WTC11 (cell line): ENCODE measurements around the gene DRD1. TPM values are rescaled to one million over a fixed set of nuclear protein-coding genes. Genes with fewer than 3 reads are reported as not detected.

ENCODE experiments used
- ATAC-seq: fragments of 200-7000 bp; cut with Tn5 transposase; 2 replicates; pipeline ENCODE4 v1.10.0; 2021; ENCODE audit warnings: mild to moderate bottlenecking, moderate library complexity
- Bru-seq: library from RNA; stranded (reverse); fragments of 400-500 nt; gene quantifications from one replicate; lab custom pipeline; 2021; lab: Mats Ljungman, UMichigan
- CTCF ChIA-PET: fragments of 300-600 bp; sonication (Branson Sonifier 250); formaldehyde crosslinking; loops from one replicate; lab custom pipeline; 2021; ENCODE audit warnings: antibody characterized with exemption; lab: Charles Lee
- POLR2A ChIA-PET: fragments of 350-600 bp; sonication (Branson Sonifier 250); formaldehyde crosslinking; loops from one replicate; lab custom pipeline; 2021; ENCODE audit warnings: antibody characterized with exemption; lab: Charles Lee
- DNase-seq: peaks from one replicate; pipeline ENCODE4 v3.0.0; 2021; ENCODE audit warnings: low spot score
- H3K27ac Mint-ChIP-seq: 2 replicates; pipeline ENCODE4 v1.8.0; 2021; ENCODE audit warnings: mixed read lengths
- H3K27me3 Mint-ChIP-seq: 2 replicates; pipeline ENCODE4 v1.8.0; 2021; ENCODE audit warnings: low read depth, mild to moderate bottlenecking, moderate library complexity, mixed read lengths
- H3K36me3 Mint-ChIP-seq: 2 replicates; pipeline ENCODE4 v1.8.0; 2021; ENCODE audit warnings: mixed read lengths
- H3K4me1 Mint-ChIP-seq: 2 replicates; pipeline ENCODE4 v1.8.0; 2022; ENCODE audit warnings: mixed read lengths
- H3K4me3 Mint-ChIP-seq: 2 replicates; pipeline ENCODE4 v1.8.0; 2021; ENCODE audit warnings: mild to moderate bottlenecking, moderate library complexity, mixed read lengths
- H3K9me3 Mint-ChIP-seq: 2 replicates; pipeline ENCODE4 v1.8.0; 2021; ENCODE audit warnings: mixed read lengths
- CREB1 ChIP-seq: sonication (generic); formaldehyde crosslinking; IDR thresholded peaks from 2 replicates; pipeline ENCODE4 v1.8.0; 2023; ENCODE audit warnings: mild to moderate bottlenecking, missing genetic modification reagents
- EMX1 ChIP-seq: fragments of 250-450 bp; sonication (Bioruptor Pico); IDR thresholded peaks from 2 replicates; pipeline ENCODE4 v1.8.0; 2021; ENCODE audit warnings: mild to moderate bottlenecking
- ESRRA ChIP-seq: sonication (generic); formaldehyde crosslinking; IDR thresholded peaks from 2 replicates; pipeline ENCODE4 v1.8.1; 2022; ENCODE audit warnings: mild to moderate bottlenecking, missing genetic modification reagents, borderline replicate concordance
- ETV6 ChIP-seq: sonication (generic); formaldehyde crosslinking; IDR thresholded peaks from 2 replicates; pipeline ENCODE4 v1.8.1; 2022; ENCODE audit warnings: mild to moderate bottlenecking, missing genetic modification reagents
- KAT7 ChIP-seq: sonication (generic); formaldehyde crosslinking; IDR thresholded peaks from 2 replicates; pipeline ENCODE4 v1.8.1; 2023; ENCODE audit warnings: missing genetic modification reagents, mild to moderate bottlenecking, borderline replicate concordance
- MXD4 ChIP-seq: fragments of 250-450 bp; sonication (Bioruptor Pico); IDR thresholded peaks from 2 replicates; pipeline ENCODE4 v1.8.0; 2021; ENCODE audit warnings: mild to moderate bottlenecking, moderate library complexity, borderline replicate concordance
- ZNF263 ChIP-seq: sonication (generic); formaldehyde crosslinking; IDR thresholded peaks from 2 replicates; pipeline ENCODE4 v1.8.1; 2022; ENCODE audit warnings: low read depth, mild to moderate bottlenecking, moderate library complexity, missing genetic modification reagents
- long read RNA-seq, 3 experiments: library from RNA in 1 of 3; library from capped mRNA in 1 of 3; library from polyadenylated mRNA in 1 of 3; unstranded in 2 of 3; stranded (forward) in 1 of 3; transcript quantifications; one replicate each; pipeline ENCODE4 v2.0.0, GENCODE V29; 2021
- total RNA-seq: library from RNA; stranded (reverse); gene quantifications from 3 replicates; pipeline ENCODE4 v1.2.3, GENCODE V29; 2021
- TF ChIP-seq, protein P1 (sequence below): sonication (generic); formaldehyde crosslinking; IDR thresholded peaks from 2 replicates; pipeline ENCODE4 v1.8.1; 2022; ENCODE audit warnings: low read depth, missing genetic modification reagents, borderline replicate concordance
- TF ChIP-seq, protein P2 (sequence below): sonication (generic); formaldehyde crosslinking; IDR thresholded peaks from 2 replicates; pipeline ENCODE4 v1.8.0; 2022; ENCODE audit warnings: missing genetic modification reagents
- TF ChIP-seq, protein P3 (sequence below): sonication (generic); formaldehyde crosslinking; IDR thresholded peaks from 2 replicates; pipeline ENCODE4 v1.8.1; 2023; ENCODE audit warnings: mild to moderate bottlenecking, missing genetic modification reagents, moderate library complexity
- TF ChIP-seq, protein P4 (sequence below): sonication (generic); formaldehyde crosslinking; IDR thresholded peaks from 2 replicates; pipeline ENCODE4 v1.8.0; 2022; ENCODE audit warnings: mild to moderate bottlenecking, missing genetic modification reagents
- TF ChIP-seq, protein P5 (sequence below): fragments of 200-600 bp; IDR thresholded peaks from 2 replicates; pipeline ENCODE4 v1.8.0; 2022; ENCODE audit warnings: antibody characterized with exemption
- TF ChIP-seq, protein P6 (sequence below): sonication (generic); formaldehyde crosslinking; IDR thresholded peaks from 2 replicates; pipeline ENCODE4 v1.8.0; 2022; ENCODE audit warnings: mild to moderate bottlenecking, missing genetic modification reagents
- TF ChIP-seq, protein P7 (sequence below): sonication (generic); formaldehyde crosslinking; IDR thresholded peaks from 2 replicates; pipeline ENCODE4 v1.8.1; 2023; ENCODE audit warnings: mild to moderate bottlenecking, moderate library complexity, missing genetic modification reagents

Gene DRD1
- total RNA-seq = 0.07 TPM in 2 of 3 replicates, not detected in the other
- percentile 16 among the genes with signal in this experiment for Bru-seq, nascent RNA
- long read RNA-seq, experiment 1 = 0 reads
- long read RNA-seq, experiment 2 = 0 reads
- long read RNA-seq, experiment 3 = 0 reads

DNA sequence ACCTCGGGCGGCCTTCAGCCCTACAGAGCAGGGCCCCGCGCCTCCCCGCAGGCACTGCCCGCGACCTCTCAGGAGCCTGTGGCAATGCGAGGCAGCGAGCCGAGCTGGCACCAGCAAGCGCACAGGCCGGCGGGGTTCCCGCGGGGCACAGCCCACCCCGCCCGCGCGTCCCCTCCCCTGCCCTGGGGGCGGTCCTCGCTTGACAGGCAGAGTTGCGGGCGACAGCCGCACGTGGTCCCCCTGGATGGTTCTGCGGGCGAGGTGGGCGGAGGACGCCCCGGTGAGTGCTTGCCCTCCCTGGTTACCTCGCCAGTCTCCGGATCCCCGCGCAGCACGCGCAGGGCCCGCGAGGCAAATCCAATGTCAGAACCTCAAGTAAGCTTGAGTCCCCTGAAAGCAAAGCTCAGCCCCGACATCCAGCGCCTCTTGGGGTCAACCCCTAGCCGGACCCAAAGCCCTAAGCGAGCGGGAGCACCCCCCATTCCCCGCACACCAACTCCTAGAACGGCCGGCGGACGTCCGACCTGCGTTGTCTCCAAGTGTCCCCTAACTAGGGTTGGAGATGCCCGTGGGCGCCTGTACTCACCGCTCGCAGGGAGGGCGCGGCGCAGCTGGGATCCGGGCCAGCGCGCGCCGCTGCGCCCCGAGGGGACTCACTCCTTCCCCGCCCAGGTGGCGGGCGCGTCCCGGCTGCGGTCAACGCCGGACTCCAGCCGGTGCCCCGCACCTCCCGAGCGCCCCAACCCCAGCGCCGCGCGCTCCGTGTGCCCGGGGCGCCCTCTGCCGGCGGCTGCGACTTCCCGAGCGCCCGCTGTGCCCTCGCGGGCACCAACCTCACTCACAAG is at the start of gene DRD1:
Gene DRD1, minus strand, starts transcription at position 123 of the 845 bp plus-strand sequence. CDS start 1,083 bp downstream, outside the sequence.
- Mint-ChIP-seq H3K36me3 (no peaks in the 10 kb centered on the region), H3K4me3 (peak within 1 kb of the TSS; percentile 71), H3K9me3 (no peaks in the 10 kb centered on the region), H3K4me1 (peaks cover 33% of the 10 kb centered on the region), H3K27ac (no peak within 1 kb of the TSS), H3K27me3 (peaks cover 63% of the 10 kb centered on the region)
- no peak for TF ChIP-seq CREB1 (CRISPR knock-in tag)
- 0 out of 2 replicates have a peak, but pooled peaks have one; percentile 65 for TF ChIP-seq EMX1 (CRISPR knock-in tag)
- TF ChIP-seq, protein P1, sequence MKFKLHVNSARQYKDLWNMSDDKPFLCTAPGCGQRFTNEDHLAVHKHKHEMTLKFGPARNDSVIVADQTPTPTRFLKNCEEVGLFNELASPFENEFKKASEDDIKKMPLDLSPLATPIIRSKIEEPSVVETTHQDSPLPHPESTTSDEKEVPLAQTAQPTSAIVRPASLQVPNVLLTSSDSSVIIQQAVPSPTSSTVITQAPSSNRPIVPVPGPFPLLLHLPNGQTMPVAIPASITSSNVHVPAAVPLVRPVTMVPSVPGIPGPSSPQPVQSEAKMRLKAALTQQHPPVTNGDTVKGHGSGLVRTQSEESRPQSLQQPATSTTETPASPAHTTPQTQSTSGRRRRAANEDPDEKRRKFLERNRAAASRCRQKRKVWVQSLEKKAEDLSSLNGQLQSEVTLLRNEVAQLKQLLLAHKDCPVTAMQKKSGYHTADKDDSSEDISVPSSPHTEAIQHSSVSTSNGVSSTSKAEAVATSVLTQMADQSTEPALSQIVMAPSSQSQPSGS = no peak
- TF ChIP-seq KAT7 = no peak
- TF ChIP-seq, protein P2, sequence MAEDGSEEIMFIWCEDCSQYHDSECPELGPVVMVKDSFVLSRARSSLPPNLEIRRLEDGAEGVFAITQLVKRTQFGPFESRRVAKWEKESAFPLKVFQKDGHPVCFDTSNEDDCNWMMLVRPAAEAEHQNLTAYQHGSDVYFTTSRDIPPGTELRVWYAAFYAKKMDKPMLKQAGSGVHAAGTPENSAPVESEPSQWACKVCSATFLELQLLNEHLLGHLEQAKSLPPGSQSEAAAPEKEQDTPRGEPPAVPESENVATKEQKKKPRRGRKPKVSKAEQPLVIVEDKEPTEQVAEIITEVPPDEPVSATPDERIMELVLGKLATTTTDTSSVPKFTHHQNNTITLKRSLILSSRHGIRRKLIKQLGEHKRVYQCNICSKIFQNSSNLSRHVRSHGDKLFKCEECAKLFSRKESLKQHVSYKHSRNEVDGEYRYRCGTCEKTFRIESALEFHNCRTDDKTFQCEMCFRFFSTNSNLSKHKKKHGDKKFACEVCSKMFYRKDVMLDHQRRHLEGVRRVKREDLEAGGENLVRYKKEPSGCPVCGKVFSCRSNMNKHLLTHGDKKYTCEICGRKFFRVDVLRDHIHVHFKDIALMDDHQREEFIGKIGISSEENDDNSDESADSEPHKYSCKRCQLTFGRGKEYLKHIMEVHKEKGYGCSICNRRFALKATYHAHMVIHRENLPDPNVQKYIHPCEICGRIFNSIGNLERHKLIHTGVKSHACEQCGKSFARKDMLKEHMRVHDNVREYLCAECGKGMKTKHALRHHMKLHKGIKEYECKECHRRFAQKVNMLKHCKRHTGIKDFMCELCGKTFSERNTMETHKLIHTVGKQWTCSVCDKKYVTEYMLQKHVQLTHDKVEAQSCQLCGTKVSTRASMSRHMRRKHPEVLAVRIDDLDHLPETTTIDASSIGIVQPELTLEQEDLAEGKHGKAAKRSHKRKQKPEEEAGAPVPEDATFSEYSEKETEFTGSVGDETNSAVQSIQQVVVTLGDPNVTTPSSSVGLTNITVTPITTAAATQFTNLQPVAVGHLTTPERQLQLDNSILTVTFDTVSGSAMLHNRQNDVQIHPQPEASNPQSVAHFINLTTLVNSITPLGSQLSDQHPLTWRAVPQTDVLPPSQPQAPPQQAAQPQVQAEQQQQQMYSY (CRISPR knock-in tag) = no peak
- no peak for TF ChIP-seq MXD4 (CRISPR knock-in tag)
- TF ChIP-seq, protein P3, sequence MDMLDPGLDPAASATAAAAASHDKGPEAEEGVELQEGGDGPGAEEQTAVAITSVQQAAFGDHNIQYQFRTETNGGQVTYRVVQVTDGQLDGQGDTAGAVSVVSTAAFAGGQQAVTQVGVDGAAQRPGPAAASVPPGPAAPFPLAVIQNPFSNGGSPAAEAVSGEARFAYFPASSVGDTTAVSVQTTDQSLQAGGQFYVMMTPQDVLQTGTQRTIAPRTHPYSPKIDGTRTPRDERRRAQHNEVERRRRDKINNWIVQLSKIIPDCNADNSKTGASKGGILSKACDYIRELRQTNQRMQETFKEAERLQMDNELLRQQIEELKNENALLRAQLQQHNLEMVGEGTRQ (CRISPR knock-in tag) = peak; percentile 45
- TF ChIP-seq ZNF263 = no peak
- 0 out of 2 replicates have a peak, but pooled peaks have one; percentile 50 for TF ChIP-seq ESRRA (CRISPR knock-in tag)
- TF ChIP-seq, protein P4, sequence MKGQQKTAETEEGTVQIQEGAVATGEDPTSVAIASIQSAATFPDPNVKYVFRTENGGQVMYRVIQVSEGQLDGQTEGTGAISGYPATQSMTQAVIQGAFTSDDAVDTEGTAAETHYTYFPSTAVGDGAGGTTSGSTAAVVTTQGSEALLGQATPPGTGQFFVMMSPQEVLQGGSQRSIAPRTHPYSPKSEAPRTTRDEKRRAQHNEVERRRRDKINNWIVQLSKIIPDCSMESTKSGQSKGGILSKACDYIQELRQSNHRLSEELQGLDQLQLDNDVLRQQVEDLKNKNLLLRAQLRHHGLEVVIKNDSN (CRISPR knock-in tag) = peak; percentile 56; the same call in 1 of the 2 replicates
- TF ChIP-seq, protein P5, sequence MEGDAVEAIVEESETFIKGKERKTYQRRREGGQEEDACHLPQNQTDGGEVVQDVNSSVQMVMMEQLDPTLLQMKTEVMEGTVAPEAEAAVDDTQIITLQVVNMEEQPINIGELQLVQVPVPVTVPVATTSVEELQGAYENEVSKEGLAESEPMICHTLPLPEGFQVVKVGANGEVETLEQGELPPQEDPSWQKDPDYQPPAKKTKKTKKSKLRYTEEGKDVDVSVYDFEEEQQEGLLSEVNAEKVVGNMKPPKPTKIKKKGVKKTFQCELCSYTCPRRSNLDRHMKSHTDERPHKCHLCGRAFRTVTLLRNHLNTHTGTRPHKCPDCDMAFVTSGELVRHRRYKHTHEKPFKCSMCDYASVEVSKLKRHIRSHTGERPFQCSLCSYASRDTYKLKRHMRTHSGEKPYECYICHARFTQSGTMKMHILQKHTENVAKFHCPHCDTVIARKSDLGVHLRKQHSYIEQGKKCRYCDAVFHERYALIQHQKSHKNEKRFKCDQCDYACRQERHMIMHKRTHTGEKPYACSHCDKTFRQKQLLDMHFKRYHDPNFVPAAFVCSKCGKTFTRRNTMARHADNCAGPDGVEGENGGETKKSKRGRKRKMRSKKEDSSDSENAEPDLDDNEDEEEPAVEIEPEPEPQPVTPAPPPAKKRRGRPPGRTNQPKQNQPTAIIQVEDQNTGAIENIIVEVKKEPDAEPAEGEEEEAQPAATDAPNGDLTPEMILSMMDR = peak; percentile 87
- TF ChIP-seq, protein P6, sequence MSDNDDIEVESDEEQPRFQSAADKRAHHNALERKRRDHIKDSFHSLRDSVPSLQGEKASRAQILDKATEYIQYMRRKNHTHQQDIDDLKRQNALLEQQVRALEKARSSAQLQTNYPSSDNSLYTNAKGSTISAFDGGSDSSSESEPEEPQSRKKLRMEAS (CRISPR knock-in tag) = peak; percentile 70
- peak; percentile 24; the same call in 1 of the 2 replicates for TF ChIP-seq ETV6 (CRISPR knock-in tag)
- TF ChIP-seq, protein P7, sequence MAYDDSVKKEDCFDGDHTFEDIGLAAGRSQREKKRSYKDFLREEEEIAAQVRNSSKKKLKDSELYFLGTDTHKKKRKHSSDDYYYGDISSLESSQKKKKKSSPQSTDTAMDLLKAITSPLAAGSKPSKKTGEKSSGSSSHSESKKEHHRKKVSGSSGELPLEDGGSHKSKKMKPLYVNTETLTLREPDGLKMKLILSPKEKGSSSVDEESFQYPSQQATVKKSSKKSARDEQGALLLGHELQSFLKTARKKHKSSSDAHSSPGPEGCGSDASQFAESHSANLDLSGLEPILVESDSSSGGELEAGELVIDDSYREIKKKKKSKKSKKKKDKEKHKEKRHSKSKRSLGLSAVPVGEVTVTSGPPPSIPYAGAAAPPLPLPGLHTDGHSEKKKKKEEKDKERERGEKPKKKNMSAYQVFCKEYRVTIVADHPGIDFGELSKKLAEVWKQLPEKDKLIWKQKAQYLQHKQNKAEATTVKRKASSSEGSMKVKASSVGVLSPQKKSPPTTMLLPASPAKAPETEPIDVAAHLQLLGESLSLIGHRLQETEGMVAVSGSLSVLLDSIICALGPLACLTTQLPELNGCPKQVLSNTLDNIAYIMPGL (CRISPR knock-in tag) = peak; percentile 74
- ChIA-PET CTCF (interaction anchor here (0.6 to 1.4 kb wide), 20 partner anchors 12 to 509 kb away, joined by 3 to 10 read pairs (median 4); no protein-coding TSS in a partner anchor), POLR2A (no interaction called here)
- ATAC-seq (peak; percentile 84), DNase-seq (peak; percentile 79)
